HL-60 (cell line): ENCODE data around the gene TPT1.

Source experiments
- DNase-seq, 2 experiments: peaks; one replicate each; pipeline ENCODE4 v3.0.0-alpha.2; 2010 to 2020; ENCODE audit warnings: low read depth in 1 of 2, low spot score in 1 of 2
- H3K27ac ChIP-seq: fragments of 250-450 bp; sonication (Bioruptor Pico); replicated peaks from 2 replicates; pipeline ENCODE4 v1.5.1; 2020; ENCODE audit warnings: mild to moderate bottlenecking, moderate library complexity
- H3K27me3 ChIP-seq: fragments of 250-450 bp; sonication (Bioruptor Pico); 2 replicates; pipeline ENCODE4 v1.5.1; 2021; ENCODE audit warnings: mild to moderate bottlenecking, moderate library complexity; ENCODE audit not compliant: insufficient read depth, poor library complexity, severe bottlenecking
- H3K4me3 ChIP-seq: replicated peaks from 2 replicates; pipeline ENCODE4 v1.5.1; 2011; ENCODE audit warnings: mild to moderate bottlenecking, control low read depth, low read length; ENCODE audit not compliant: insufficient read depth
- CTCF ChIP-seq: IDR thresholded peaks from one replicate; pipeline ENCODE4 v1.5.1; 2011; ENCODE audit warnings: low read length, control low read depth, inconsistent platforms; ENCODE audit not compliant: insufficient read depth
- GABPA ChIP-seq: IDR thresholded peaks from 2 replicates; pipeline ENCODE4 v1.6.1; 2012; ENCODE audit warnings: low read depth
- POLR2AphosphoS5 ChIP-seq: IDR thresholded peaks from 2 replicates; pipeline ENCODE4 v1.6.1; 2012; ENCODE audit warnings: low read depth
- REST ChIP-seq: IDR thresholded peaks from 2 replicates; pipeline ENCODE4 v1.6.1; 2012; ENCODE audit warnings: low read depth; ENCODE audit not compliant: insufficient replicate concordance
- SPI1 ChIP-seq: IDR thresholded peaks from 2 replicates; pipeline ENCODE4 v1.6.1; 2012; ENCODE audit warnings: low read depth, mild to moderate bottlenecking, borderline replicate concordance

TPT1 gene

GRCh38 chr13:45328661-45329111 lies 12.3 kb downstream of the TPT1 start:
- no peak for DNase-seq
- H3K27ac ChIP-seq, result no peak overlapping the region; the same call in 1 of the 2 replicates
- H3K27me3 ChIP-seq, result no peaks in the 10 kb centered on the region
- no peak for TF ChIP-seq CTCF
- TF ChIP-seq GABPA, result no peak
- TF ChIP-seq SPI1, result no peak
- TF ChIP-seq POLR2AphosphoS5, result no peak
- TF ChIP-seq REST, result no peak
- H3K4me3 ChIP-seq, result no peak overlapping the region

GRCh38 chr13:45327253-45327955 lies 13.6 kb downstream of the TPT1 start:
- Histone ChIP-seq H3K4me3 (no peak overlapping the region), H3K27ac (no peak overlapping the region), H3K27me3 (no peaks in the 10 kb centered on the region)
- no peak for DNase-seq
- no peak for TF ChIP-seq CTCF
- no peak for TF ChIP-seq GABPA
- no peak for TF ChIP-seq REST
- no peak for TF ChIP-seq POLR2AphosphoS5
- TF ChIP-seq SPI1, result no peak

- TF ChIP-seq SPI1, result peak; percentile 13; the same call in 1 of the 2 replicates
- TF ChIP-seq POLR2AphosphoS5, result peak; percentile 36; the same call in 1 of the 2 replicates
- TF ChIP-seq CTCF, result no peak
- TF ChIP-seq GABPA, result no peak
- Histone ChIP-seq H3K27me3 (no peaks in the 10 kb centered on the region), H3K27ac (0 out of 2 replicates have a peak overlapping the region, but pooled peaks have one; percentile 7), H3K4me3 (no peak overlapping the region)
- DNase-seq, result peak in 1 of 2 experiments; percentile 88
Measured at GRCh38 chr13:45325806-45326205, 15.2 kb downstream of the TPT1 start.
